CD4-positive, alpha-beta T cell treated with Interleukin-6 for 4 hours (primary cell): ENCODE results near the gene IMPDH2.
"Not testable (repeated sequence)": the region's sequence is repeated elsewhere in the genome, so short reads cannot be mapped to it uniquely, and the experiment has no call there.

Experiments used
- DNase-seq: peaks from one replicate; pipeline ENCODE4 v3.0.0-alpha.2; 2020; ENCODE audit warnings: mixed read lengths

Gene IMPDH2

GRCh38 chr3:49021213-49021812 lies 7.9 kb downstream of the IMPDH2 start:
- peak; percentile 100 for DNase-seq

GRCh38 chr3:49020330-49021212 lies 8.6 kb downstream of the IMPDH2 start:
- DNase-seq, result peak; percentile 32

GRCh38 chr3:49019941-49020329 lies 9.3 kb downstream of the IMPDH2 start:
- no peak for DNase-seq

- DNase-seq, result no peak
Measured at GRCh38 chr3:49018707-49019006, 10.5 kb downstream of the IMPDH2 start.

- peak; percentile 56 for DNase-seq
Measured at GRCh38 chr3:49017971-49018706, 11.1 kb downstream of the IMPDH2 start, which contains the start of gene DALRD3. TSS of gene DALRD3 (minus strand) at chr3:49018580. CDS start at chr3:49018564, 16 bp downstream.

- no peak for DNase-seq
Measured at GRCh38 chr3:49017229-49017970, 11.8 kb downstream of the IMPDH2 start.

GRCh38 chr3:49016414-49017228 lies 12.6 kb downstream of the IMPDH2 start:
- DNase-seq, result no peak

- no peak for DNase-seq
Measured at GRCh38 chr3:49015765-49016164, 13.4 kb downstream of the IMPDH2 start.

- no peak for DNase-seq
Measured at GRCh38 chr3:49015072-49015471, 14.1 kb downstream of the IMPDH2 start.

GRCh38 chr3:49013738-49014660 lies 15.2 kb downstream of the IMPDH2 start:
- peak; percentile 64 for DNase-seq

- DNase-seq, result no peak
Measured at GRCh38 chr3:49013113-49013737, 16.0 kb downstream of the IMPDH2 start.

GRCh38 chr3:49012441-49013017 lies 16.7 kb downstream of the IMPDH2 start:
- DNase-seq, result no peak

GRCh38 chr3:49009396-49009795 lies 19.8 kb downstream of the IMPDH2 start:
- no peak for DNase-seq

GRCh38 chr3:49008627-49009026 lies 20.6 kb downstream of the IMPDH2 start:
- DNase-seq, result not testable (repeated sequence)

- DNase-seq, result peak; percentile 91
Measured at GRCh38 chr3:49007771-49008528, 21.2 kb downstream of the IMPDH2 start.

- peak; percentile 98 for DNase-seq
Measured at GRCh38 chr3:49007068-49007770, 22.0 kb downstream of the IMPDH2 start, which contains the start of gene WDR6. TSS of gene WDR6 (plus strand) at chr3:49007391. CDS start at chr3:49007432, 41 bp downstream.

GRCh38 chr3:49006408-49007067 lies 22.7 kb downstream of the IMPDH2 start:
- DNase-seq, result peak; percentile 31

- no peak for DNase-seq
Measured at GRCh38 chr3:49005998-49006397, 23.2 kb downstream of the IMPDH2 start.
